ENCODE data around the gene SLC44A2.
A peak's percentile ranks its signal among the peaks of the same experiment; 100 is the strongest.
"Not testable (repeated sequence)": the region's sequence is repeated elsewhere in the genome, so short reads cannot be mapped to it uniquely, and the experiment has no call there.

Gene SLC44A2

GRCh38 chr19:10648360-10648759, 23.0 kb downstream of the SLC44A2 start:
- DNase-seq (ENCODE audit: low read depth in 2 of 3, low spot score in 1 of 3): no peak

DNA sequence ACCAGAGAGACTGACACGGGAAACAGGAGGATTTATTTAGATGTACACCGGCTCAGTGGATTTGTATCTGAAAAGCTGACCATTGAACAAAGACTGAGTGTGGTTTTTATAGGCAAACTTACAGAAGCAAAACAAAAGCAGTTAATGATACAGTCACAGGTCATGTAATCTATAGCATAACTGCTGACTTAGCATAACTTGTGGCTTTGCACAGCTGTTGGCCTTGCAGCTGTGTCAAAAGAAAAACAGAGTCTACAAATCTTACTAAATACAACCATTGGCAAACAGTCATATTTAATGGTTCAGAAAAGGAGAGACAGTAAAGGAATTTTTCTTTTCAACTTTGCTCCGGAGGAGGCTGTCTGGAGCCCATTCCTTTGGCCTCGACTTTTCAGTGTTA, 26.5 kb downstream of the SLC44A2 start:
- DNase-seq (ENCODE audit: low read depth in 2 of 3, low spot score in 1 of 3): no peak

DNA sequence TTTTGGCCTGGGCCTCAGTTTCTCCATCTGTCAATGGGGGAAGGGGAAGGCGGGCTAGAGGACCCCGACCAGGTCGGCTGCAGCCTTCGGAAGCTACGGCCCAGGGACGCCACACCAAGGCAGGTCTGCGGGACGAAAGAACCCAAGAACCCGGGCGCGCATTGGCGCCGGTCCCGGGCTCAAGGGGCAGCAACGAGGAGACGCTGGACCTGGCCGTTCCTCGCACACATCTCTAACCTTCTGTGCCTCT, 28.1 kb downstream of the SLC44A2 start:
- no peak for DNase-seq (ENCODE audit: low read depth in 2 of 3, low spot score in 1 of 3)

DNA sequence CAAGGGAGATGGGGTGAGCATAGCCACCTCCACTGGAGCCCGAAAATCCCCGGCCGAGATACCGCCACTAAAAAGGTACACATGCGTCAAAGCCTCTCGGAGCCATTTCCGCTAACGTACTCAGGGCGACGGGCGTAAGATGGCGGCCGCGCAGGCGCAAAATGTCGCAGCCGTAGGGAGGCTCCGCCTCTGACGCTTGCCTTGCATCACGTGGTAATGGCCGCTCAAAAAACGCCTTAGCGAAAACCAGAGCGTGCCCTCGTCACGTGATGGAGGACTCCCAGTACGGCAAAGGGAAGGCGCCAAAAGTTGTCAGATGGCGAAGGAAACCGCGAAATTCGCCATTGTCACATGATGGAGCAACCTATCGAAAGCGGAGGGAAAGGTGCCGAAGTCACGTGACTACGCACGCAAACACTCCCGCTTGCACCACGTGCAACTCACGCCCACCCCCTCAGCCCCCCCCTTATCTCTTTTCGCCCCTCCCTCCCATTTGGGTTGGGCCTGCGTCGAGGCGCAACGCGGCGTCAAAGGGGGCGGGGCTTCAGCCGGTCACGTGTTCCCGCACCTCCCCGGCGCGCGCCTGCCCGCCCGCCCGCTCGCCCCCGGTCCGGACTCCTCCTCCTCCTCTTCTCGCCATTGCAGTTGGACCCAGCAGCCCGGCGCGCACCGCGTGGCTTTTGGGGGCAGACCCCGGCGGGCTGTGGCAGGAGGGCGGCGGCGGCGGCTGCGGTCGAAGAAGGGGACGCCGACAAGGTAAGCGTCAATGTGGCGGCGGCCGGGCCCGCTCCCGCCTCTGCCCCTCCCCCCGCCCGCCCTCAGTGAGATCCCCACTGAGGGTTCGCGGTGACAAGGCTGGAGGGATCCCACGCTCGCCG, 28.6 kb downstream of the SLC44A2 start, which contains the start of gene ILF3:
Gene ILF3 (plus strand): TSS at position 615 of the 878 bp plus-strand sequence. CDS start 16,260 bp downstream, outside the sequence.
- DNase-seq (ENCODE audit: low read depth in 2 of 3, low spot score in 1 of 3): peak; percentile 99 to 100 (median 99)

DNA sequence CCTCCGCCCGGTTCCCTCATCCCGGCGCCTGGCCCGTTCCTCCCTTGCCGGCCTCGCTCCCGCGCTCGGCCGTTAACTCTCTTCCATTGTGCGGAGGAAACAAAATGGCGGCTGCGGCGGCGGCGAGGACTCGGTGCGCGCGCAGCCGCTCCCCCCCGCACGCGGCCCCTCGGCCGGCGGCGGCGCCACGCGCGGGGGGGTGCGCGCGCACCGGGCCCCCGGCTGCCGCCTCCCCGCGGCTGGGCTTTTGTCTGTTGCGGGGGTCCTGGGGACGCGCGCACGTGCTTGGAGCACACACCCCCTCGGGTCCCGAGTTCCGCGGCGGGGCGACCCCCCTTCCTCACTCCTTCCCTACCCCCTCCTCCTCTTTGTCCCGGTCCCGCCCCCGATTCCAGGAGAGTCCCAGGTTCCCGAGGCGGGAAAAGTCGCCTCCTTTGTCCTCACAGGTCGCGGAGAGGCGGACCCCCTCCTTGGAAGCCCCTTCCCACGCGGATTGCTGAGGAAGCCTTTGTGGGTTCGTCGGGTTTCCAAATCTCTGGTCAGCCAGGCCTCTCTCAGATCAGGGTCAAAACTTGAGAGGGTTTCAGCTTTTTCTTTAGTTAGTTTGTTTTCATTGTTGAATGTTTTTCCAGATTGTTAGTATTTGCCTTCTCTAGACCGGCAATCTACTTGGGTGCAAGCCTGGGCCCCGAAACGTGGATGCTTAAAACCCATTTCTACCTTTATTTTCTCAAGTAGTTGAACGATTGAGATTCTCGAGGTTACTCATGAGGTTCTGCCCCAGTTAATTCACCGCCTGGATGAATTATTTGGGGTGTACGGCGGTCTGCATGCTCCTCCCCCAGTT, 29.5 kb downstream of the SLC44A2 start:
- peak; percentile 35 to 56 (median 39) for DNase-seq (ENCODE audit: low read depth in 2 of 3, low spot score in 1 of 3)

DNA sequence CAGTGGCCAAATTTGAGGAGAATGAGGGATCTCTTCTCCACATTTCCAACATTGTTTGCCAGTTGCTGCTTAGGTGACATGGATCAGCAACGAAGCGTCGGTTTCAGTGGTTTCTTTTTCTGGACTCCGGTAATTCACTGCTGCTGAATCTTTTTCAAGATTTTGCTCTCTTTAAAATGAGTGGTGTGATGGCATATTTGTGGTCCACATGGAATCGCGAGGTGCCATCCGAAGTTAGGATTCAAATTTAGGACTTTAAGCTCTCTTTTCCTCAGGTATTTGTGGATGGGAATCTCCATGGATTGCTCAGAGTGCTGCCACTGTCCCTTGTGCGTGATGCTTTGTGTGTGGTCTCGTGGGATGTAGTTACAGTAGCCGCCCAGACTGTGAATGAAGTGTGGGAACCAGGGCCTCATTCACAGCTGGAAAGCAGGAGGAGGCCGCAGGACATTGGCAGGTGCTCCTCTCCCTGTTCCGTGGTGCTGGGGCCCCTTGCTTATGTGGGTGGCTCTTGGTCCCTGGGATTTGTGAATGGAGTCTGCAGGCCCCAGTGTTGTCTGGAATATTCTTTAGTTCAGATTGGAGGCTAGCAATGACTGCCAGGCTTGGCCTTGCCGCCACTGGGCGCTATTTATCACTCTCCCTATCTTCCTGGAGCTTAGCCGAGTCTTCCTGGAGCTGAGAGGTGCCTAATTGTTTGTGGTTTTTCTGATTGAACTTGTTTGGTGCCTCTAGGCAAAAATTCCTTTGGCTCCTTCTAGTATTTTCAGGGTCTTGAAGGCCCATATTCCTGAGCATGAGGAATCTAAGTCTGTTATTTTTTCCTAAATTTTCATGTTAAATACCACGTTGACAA, 30.3 kb downstream of the SLC44A2 start:
- no peak for DNase-seq (ENCODE audit: low read depth in 2 of 3, low spot score in 1 of 3)

DNA sequence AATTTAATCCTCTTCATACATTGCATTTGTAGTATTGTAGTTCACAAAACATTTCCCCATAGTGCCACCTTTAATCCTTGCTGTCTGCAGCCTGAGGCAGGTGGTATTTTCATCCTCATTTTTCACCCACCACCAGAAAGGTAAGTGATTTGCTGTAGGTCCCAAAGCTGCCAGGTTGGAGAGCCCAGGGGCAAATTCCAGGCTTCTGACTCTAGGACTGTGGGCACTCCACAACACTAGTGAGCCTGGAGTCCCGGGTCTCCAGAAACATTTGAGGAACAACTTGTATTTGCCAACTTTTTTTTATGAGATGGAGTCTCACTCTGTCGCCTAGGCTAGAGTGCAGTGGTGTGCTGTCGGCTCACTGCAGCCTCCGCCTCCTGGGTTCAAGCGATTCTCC, 35.0 kb downstream of the SLC44A2 start:
- no peak for DNase-seq (ENCODE audit: low read depth in 2 of 3, low spot score in 1 of 3)

DNA sequence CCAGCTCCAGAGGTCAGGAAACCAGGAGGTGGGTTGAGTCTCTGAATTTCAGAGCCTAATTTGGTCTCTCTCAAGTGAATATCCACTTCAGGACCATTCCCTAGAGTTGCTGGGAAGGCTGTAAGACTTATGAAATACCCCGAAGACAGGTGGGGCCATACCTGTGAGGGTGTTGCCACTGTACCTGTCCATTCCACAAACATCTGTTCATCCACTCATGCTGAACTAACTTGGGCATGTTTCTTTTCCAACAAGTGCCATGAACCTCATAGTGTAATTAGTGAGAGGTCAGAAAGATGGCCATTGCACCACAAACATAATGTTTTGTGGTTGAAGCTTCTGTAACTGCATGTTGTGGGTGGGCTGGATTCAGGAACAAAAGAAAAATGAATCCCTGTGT, 36.6 kb downstream of the SLC44A2 start:
- DNase-seq (ENCODE audit: low read depth in 2 of 3, low spot score in 1 of 3): no peak

- DNase-seq (ENCODE audit: low read depth in 2 of 3, low spot score in 1 of 3): no peak
Observed at GRCh38 chr19:10662384-10663251, 37.3 kb downstream of the SLC44A2 start.

DNA sequence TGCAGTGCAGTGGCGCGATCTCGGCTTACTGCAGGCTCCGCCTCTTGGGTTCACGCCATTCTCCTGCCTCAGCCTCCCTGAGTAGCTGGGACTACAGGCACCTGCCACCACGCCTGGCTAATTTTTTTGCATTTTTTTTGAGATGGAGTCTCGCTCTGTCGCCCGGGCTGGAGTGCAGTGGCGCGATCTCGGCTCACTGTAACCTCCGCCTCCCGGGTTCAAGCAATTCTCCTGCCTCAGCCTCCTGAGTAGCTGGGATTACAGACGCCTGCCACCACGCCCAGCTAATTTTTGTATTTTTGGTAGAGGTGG, 37.9 kb downstream of the SLC44A2 start:
- not testable (repeated sequence) for DNase-seq (ENCODE audit: low read depth in 2 of 3, low spot score in 1 of 3)

DNA sequence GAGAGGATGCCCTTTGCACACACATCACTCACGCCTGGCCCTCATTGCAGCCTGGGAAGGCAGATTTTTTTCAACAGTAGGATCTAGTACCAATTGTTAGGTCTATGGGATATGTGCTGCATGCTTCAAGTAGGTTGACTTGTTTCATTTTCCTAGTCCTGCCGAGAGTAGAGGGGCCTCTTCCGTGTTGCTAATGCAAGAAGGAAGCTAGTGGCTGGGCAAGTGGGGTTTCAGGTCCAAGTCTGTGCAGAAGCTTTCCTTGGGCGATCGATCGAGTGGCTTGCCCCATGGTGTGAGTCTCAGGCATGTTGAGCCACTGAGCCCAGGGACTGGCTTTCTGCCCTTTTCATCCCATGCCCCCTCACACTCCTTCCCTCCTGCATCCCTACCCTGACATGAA, 42.5 kb downstream of the SLC44A2 start:
- no peak for DNase-seq (ENCODE audit: low read depth in 2 of 3, low spot score in 1 of 3)

GRCh38 chr19:10669246-10669645, 43.9 kb downstream of the SLC44A2 start:
- DNase-seq (ENCODE audit: low read depth in 2 of 3, low spot score in 1 of 3): no peak

GRCh38 chr19:10670182-10670581, 44.8 kb downstream of the SLC44A2 start:
- DNase-seq (ENCODE audit: low read depth in 2 of 3, low spot score in 1 of 3): no peak

GRCh38 chr19:10670876-10671804, 45.8 kb downstream of the SLC44A2 start:
- DNase-seq (ENCODE audit: low read depth in 2 of 3, low spot score in 1 of 3): no peak

DNA sequence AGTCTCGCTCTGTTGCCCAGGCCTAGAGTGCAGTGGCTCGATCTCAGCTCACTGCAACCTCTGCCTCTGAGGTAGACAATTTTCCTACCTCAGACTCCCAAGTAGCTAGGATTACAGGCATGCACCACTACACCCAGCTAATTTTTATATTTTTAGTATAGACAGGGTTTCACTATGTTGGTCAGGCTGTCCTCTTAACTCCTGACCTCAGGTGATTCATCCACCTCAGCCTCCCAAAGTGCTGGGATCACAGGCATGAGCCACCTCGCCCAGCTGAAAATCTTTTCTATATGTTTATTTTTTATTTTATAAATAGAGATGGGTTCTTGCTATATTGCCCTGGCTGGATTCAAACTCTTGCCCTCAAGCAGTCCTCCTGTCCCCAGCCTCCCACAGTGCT, 46.6 kb downstream of the SLC44A2 start:
- not testable (repeated sequence) for DNase-seq (ENCODE audit: low read depth in 2 of 3, low spot score in 1 of 3)

DNA sequence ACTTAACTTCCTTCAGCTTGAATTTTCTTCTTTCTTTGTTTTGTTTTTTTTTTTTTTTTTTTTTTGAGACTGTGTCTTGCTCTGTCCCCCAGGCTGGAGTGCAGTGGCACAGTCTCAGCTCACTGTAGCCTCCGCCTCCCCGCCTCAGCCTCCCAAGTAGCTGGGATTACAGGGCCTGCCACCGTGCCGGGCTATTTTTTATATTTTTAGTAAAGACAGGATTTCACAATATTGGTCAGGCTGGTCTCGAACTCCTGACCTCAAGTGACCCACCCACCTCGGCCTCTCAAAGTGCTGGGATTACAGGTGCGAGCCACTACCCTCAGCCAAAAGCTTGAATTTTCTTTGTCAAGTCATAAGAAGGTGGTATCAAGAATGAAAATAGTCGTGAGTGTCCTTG, 49.9 kb downstream of the SLC44A2 start:
- DNase-seq (ENCODE audit: low read depth in 2 of 3, low spot score in 1 of 3): not testable (repeated sequence)

GRCh38 chr19:10677751-10678150, 52.4 kb downstream of the SLC44A2 start:
- DNase-seq (ENCODE audit: low read depth in 2 of 3, low spot score in 1 of 3): no peak

GRCh38 chr19:10678813-10679212, 53.5 kb downstream of the SLC44A2 start:
- DNase-seq (ENCODE audit: low read depth in 2 of 3, low spot score in 1 of 3): no peak

GRCh38 chr19:10679743-10680142, 54.4 kb downstream of the SLC44A2 start:
- no peak for DNase-seq (ENCODE audit: low read depth in 2 of 3, low spot score in 1 of 3)

Data from stimulated activated CD4-positive, alpha-beta T cell treated with anti-CD3 and anti-CD28 coated beads, Interleukin-12 subunit alpha, Interleukin-12 subunit beta, amount 100 ng/mL, for 48 hours (primary cell).